H1 (cell line): ENCODE results near the gene FKTN. TPM values are rescaled to one million over a fixed set of nuclear protein-coding genes. Genes with fewer than 3 reads are reported as not detected.

Experiments used
- CHD7 ChIP-seq: fragments of 300-600 bp; sonication (generic); IDR thresholded peaks from 2 replicates; pipeline ENCODE4 v1.7.1; 2012; ENCODE audit warnings: low read length, moderate library complexity, mild to moderate bottlenecking, inconsistent platforms; ENCODE audit not compliant: insufficient replicate concordance
- RFX5 ChIP-seq: IDR thresholded peaks from 2 replicates; pipeline ENCODE4 v1.6.1; 2011; ENCODE audit warnings: low read depth, low read length, improper control_type of control experiment, borderline replicate concordance
- polyA plus RNA-seq, 7 experiments: library from polyadenylated mRNA; depleted of rRNA in 3 of 7; stranded (reverse) in 5 of 7; unstranded in 2 of 7; fragments of >200 nt in 5 of 7; fragments of 200-250 nt in 2 of 7; gene quantifications; 1 replicate in 5 of 7; 2 replicates in 1 of 7; 4 replicates in 1 of 7; pipeline versions ENCODE4 v1.2.1 to v1.2.3, GENCODE V29; 2011 to 2013; ENCODE audit warnings: missing spikeins in 2 of 7, mixed read lengths in 2 of 7
- total RNA-seq: library from RNA; stranded (reverse); fragmentation: NEBNext Ultra II Directional; extraction: Animal tissue kit (Norgen Biotek cat#: 25700); gene quantifications from 2 replicates; pipeline ENCODE4 v1.2.1, GENCODE V29; 2021

Gene FKTN
- total and polyA plus RNA-seq, 2 of the 8 experiments (the other 6 are each of a cell fraction or from before 2014, with no cell fraction given) = 2.7 to 13.4 TPM

DNA sequence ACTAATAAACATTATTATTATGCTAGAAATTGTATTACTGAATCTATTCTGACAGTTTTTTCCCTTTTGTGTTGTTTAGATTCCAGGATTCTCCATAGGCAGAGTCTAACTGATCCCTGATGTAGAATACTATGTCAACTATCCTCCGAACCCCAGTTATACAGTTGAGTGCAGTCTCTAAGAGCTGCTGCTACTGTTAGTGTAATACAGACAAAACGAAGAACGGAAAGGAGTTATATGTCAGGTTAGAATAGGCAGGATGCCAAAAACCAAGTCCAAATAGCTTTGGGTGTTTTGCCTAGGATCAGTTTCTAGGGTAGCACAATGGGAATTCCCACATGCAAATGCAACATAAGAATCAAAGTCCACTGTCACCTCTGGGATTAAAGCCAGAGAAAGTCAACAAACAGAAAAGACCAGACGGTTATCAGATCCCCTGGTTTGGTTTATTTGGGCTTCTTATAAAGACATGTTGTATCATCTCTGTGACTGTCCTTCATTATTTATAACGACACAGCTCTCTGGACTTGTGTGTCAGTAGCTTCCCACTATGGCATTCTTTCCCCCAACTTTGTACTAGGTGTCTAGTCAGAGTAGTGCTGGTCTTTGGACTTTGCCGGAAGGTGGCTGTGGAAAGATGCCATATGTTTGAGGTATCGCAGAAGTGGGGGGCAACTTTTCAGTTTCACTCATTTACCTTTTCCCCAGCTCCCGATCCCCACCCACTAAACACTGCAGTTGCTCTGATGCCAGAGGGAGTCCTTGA is 121.5 kb downstream of the FKTN start (continued):
- TF ChIP-seq CHD7 = no peak
- no peak for TF ChIP-seq RFX5
